Body of pancreas (tissue), 4 donors: Measurements from ENCODE around the gene GARNL3. TPM values are rescaled to one million over a fixed set of nuclear protein-coding genes. Genes with fewer than 3 reads are reported as not detected.

ENCODE experiments used
- ATAC-seq: fragments of 150-250 bp; one replicate; pipeline ENCODE4 v1.9.1; 2016
- DNase-seq, 4 donors: peaks; one replicate each; pipeline ENCODE4 v3.0.0-alpha.2; 2019
- H3K27ac ChIP-seq, 4 donors: fragments of 200-600 bp; sonication (generic); 1 replicate in 3 of 4; 2 replicates in 1 of 4; pipeline versions ENCODE4 v1.5.1 to v1.6.1; 2016 to 2019; ENCODE audit warnings: mild to moderate bottlenecking in 1 of 4, mixed read lengths in 1 of 4, moderate library complexity in 1 of 4
- H3K27me3 ChIP-seq, 2 donors: fragments of 200-600 bp; sonication (generic); one replicate each; pipeline ENCODE4 v1.6.0; 2016; ENCODE audit warnings: mild to moderate bottlenecking in 1 of 2
- H3K36me3 ChIP-seq, 2 donors: fragments of 200-600 bp; sonication (generic); replicated peaks in 1 of 2; 2 replicates each; pipeline ENCODE4 v1.5.1; 2016; ENCODE audit warnings: low read depth in 2 of 2; ENCODE audit not compliant: insufficient read depth in 1 of 2
- H3K4me1 ChIP-seq: fragments of 200-600 bp; sonication (generic); one replicate; pipeline ENCODE4 v1.6.0; 2016
- H3K4me3 ChIP-seq, 2 donors: fragments of 200-600 bp; sonication (generic); 1 replicate in 1 of 2; 2 replicates in 1 of 2; pipeline ENCODE4 v1.5.1; 2016 to 2019
- H3K9me3 ChIP-seq, 3 donors: fragments of 200-600 bp; sonication (generic); 1 replicate in 2 of 3; 2 replicates in 1 of 3; pipeline ENCODE4 v1.5.1; 2016
- CTCF ChIP-seq, 7 experiments: fragments of 450-650 bp in 4 of 7; fragments of 200-600 bp in 3 of 7; sonication (generic) in 3 of 7; IDR thresholded peaks; one replicate each; pipeline ENCODE4 v1.5.1; 2016 to 2019; ENCODE audit warnings: antibody characterized with exemption in 7 of 7
- POLR2A ChIP-seq, 3 donors: fragments of 450-650 bp; IDR thresholded peaks; one replicate each; pipeline ENCODE4 v1.6.1; 2016; ENCODE audit warnings: antibody characterized with exemption in 3 of 3, mild to moderate bottlenecking in 2 of 3
- WGBS, 2 donors: methylation state at CpG; one replicate each; pipeline ENCODE4 v1.1.5; 2017; 5-methylcytosine and 5-hydroxymethylcytosine counted together
- intact Hi-C: fragments of 100-400 bp; cut with DNase I; formaldehyde crosslinking; loops from one replicate; pipeline ENCODE4 v1.15.1; 2023
- total RNA-seq, 2 donors: library from RNA; depleted of rRNA; stranded (reverse); fragments of >200 nt; gene quantifications; one replicate each; pipeline ENCODE4 v1.1.0, GENCODE V29; 2016

The GARNL3 gene
- total RNA-seq, 2 donors from 2014 or later: 5.9 to 23.6 TPM

DNA sequence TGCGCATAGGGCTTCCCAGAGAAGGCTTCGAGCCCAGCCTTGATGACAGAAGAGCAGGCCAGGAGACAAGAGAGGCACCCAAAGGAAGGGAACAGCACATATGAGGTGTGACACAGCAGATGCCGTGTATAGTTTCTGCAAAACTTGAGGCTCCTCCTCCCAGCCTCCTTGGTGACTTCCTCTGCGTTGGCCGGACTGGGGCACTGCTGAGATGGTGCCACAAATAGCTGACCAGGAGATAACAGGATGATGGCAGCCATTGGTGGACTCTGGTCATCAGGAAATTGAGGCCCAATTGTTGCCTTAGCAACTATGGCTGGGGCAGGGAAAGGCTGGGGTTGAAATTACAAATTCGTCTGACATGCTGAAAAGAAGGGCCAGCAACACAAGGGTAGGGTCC is 154.8 kb downstream of the GARNL3 start:
- H3K9me3 ChIP-seq: no peaks in the 10 kb centered on the region
- WGBS, 2 donors: 88 to 91% methylated on average over 6 of the region's 6 CpGs
- H3K36me3 ChIP-seq: no peaks in the 10 kb centered on the region
- no peak overlapping the region for H3K4me3 ChIP-seq
- H3K27ac ChIP-seq: no peak overlapping the region
- no peak for TF ChIP-seq POLR2A (IDR thresholded peaks at IDR 0.05)
- TF ChIP-seq CTCF (IDR thresholded peaks at IDR 0.05): no peak
- no peak for ATAC-seq
- no peak for DNase-seq
- H3K27me3 ChIP-seq: no peaks in the 10 kb centered on the region
- H3K4me1 ChIP-seq: peaks cover 24% of the 10 kb centered on the region
- intact Hi-C loops: no loop called here

- H3K4me1 ChIP-seq: peaks cover 36% of the 10 kb centered on the region
- DNase-seq (peak in 3 of 4 donors; percentile 43 to 58 (median 48)), ATAC-seq (no peak)
- 44 to 46% methylated on average over 7 of the region's 7 CpGs for WGBS, 2 donors
- TF ChIP-seq CTCF (IDR thresholded peaks at IDR 0.05) (no peak), POLR2A (IDR thresholded peaks at IDR 0.05) (no peak)
- no peaks in the 10 kb centered on the region for H3K9me3 ChIP-seq
- no peak overlapping the region for H3K4me3 ChIP-seq
- no peaks in the 10 kb centered on the region for H3K27me3 ChIP-seq
- intact Hi-C loops: no loop called here
- peak overlapping the region in 1 of 4 donors; percentile 46 for H3K27ac ChIP-seq
- no peaks in the 10 kb centered on the region for H3K36me3 ChIP-seq
Measured at GRCh38 chr9:127421057-127421456, 156.5 kb downstream of the GARNL3 start.

DNA sequence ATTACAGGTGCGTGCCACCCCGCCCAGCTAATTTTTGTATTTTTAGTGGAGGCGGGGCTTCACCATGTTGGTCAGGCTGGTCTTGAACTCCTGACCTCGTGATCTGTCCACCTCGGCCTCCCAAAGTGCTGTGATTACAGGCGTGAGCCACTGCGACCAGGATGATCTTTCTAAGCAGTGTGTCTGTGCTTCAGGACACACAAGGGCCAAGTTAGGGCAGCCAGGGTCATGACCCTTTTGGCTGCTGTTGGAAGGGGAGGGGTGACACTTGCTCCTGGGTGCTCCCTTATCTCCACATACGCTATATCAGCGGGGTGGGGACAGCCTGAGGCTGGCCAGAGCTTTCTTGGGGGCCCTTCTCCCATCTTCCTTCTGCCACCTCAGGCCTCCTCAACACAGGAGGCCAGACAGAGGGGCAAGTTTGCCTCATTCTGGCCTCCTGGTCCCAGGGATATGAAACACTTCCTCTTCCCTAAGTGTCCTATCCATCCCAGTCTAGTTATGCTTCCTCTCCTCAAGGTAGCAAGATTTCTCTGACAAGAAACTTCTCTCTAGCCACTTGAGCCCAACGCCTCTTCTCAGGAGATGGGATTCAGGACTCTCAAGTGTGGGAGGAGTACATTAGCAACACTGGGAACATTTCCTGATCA is 157.7 kb downstream of the GARNL3 start:
- H3K27me3 ChIP-seq: no peaks in the 10 kb centered on the region
- 79 to 94% methylated on average over 8 to 10 of the region's 10 CpGs for WGBS, 2 donors
- intact Hi-C loops: no loop called here
- no peaks in the 10 kb centered on the region for H3K9me3 ChIP-seq
- no peak overlapping the region for H3K27ac ChIP-seq
- no peak overlapping the region for H3K4me3 ChIP-seq
- no peak for TF ChIP-seq CTCF (IDR thresholded peaks at IDR 0.05)
- no peak for TF ChIP-seq POLR2A (IDR thresholded peaks at IDR 0.05)
- peaks cover 41% of the 10 kb centered on the region for H3K4me1 ChIP-seq
- ATAC-seq: no peak
- DNase-seq: no peak
- no peaks in the 10 kb centered on the region for H3K36me3 ChIP-seq

DNA sequence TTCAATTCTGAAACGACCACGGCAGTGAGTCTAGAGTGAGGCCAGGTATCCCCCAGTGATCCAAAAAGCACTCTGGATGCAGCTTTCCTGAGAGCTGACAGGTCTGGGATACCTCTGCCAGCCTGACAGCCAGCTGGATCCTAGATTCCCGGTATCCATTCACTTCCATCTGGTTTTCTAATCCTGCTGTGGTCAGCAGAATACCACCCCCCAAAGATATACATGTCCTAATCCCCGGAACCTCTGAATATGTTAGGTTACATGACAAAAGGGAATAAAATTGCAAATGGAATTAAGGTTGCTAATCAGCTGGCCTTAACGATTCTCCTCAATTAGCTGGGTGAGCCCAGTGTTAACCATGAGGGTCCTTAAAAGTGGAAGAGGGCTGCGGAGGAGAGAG is 158.2 kb downstream of the GARNL3 start:
- TF ChIP-seq CTCF (IDR thresholded peaks at IDR 0.05) (no peak), POLR2A (IDR thresholded peaks at IDR 0.05) (no peak)
- no peak overlapping the region for H3K4me3 ChIP-seq
- intact Hi-C loops: no loop called here

DNA sequence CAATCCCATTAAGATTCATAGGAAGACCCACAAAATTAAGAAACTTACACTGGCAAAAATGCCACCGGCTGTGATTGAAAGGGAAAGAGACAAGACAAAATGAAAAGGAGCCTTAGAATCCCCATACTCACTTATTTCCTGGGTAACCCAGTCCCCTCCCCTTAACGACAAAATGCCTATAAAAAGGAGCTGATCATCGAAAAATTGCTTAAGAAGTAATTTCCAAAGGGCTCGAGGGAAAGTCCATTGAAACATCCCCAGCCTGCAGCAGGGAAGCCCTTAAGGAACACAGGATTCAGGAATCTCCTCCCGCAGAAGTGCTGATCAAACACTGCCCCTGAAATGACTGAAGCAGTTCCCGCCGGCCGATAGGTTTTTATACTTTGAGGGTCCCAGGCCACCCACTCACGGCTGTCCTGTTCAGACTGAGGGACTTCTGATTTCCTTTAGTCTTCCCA is 158.9 kb downstream of the GARNL3 start:
- intact Hi-C loops: no loop called here
- Histone ChIP-seq H3K4me1 (peaks cover 41% of the 10 kb centered on the region), H3K27ac (peak overlapping the region; percentile 69 to 89 (median 78)), H3K27me3 (no peaks in the 10 kb centered on the region), H3K36me3 (no peaks in the 10 kb centered on the region), H3K9me3 (no peaks in the 10 kb centered on the region), H3K4me3 (peak overlapping the region; percentile 15 to 69)
- 1% methylated on average over 9 of the region's 9 CpGs for WGBS, 2 donors
- no peak for TF ChIP-seq CTCF (IDR thresholded peaks at IDR 0.05)
- no peak for TF ChIP-seq POLR2A (IDR thresholded peaks at IDR 0.05)
- DNase-seq (no peak), ATAC-seq (no peak)

More for the DNA sequence above, 158.2 kb downstream of the GARNL3 start:
- no peak overlapping the region for H3K27ac ChIP-seq
- ATAC-seq (no peak), DNase-seq (no peak)
- H3K36me3 ChIP-seq: no peaks in the 10 kb centered on the region
- 36 to 37% methylated on average over 6 of the region's 6 CpGs for WGBS, 2 donors
- no peaks in the 10 kb centered on the region for H3K9me3 ChIP-seq
- H3K27me3 ChIP-seq: no peaks in the 10 kb centered on the region
- H3K4me1 ChIP-seq: peaks cover 41% of the 10 kb centered on the region
